Measurements from ENCODE around the gene PAX6.

- TF ChIP-seq CTCF (IDR thresholded peaks at IDR 0.05; ENCODE audit: insufficient read depth, low read length, poor library complexity, severe bottlenecking), result no peak
- TF ChIP-seq EZH2phosphoT487 (conservative IDR thresholded peaks at IDR 0.05; ENCODE audit: low read length), result no peak
Observed at GRCh38 chr11:31780078-31780477, 31.0 kb downstream of the PAX6 start.

Measured in SU-DHL-6 (cell line).